HepG2 (cell line): Measurements from ENCODE around the gene GSS. TPM values are rescaled to one million over a fixed set of nuclear protein-coding genes. Genes with fewer than 3 reads are reported as not detected.

Source experiments
- ATAC-seq: fragments of 200-7000 bp; cut with Tn5 transposase; 3 replicates; pipeline ENCODE4 v1.9.1; 2020; ENCODE audit warnings: mild to moderate bottlenecking, moderate library complexity
- BruUV-seq: library from RNA; stranded (reverse); fragments of 400-500 nt; replicated peaks from 2 replicates; lab custom pipeline; 2021; lab: Mats Ljungman, UMichigan
- CTCF ChIA-PET: fragments of 300-600 bp; formaldehyde crosslinking; extraction: SDS; loops from one replicate; lab custom pipeline; 2021; ENCODE audit warnings: low total read pairs, inconsistent platforms, low intra/inter-chr PET ratio; lab: Yijun Ruan, JAX
- POLR2A ChIA-PET: fragments of 350-600 bp; sonication (Branson Sonifier 250); formaldehyde crosslinking; loops from one replicate; lab custom pipeline; 2020; ENCODE audit warnings: antibody characterized with exemption, inconsistent platforms; lab: Yijun Ruan, JAX
- DNase-seq: peaks from one replicate; pipeline ENCODE4 v3.0.0-alpha.2; 2015; ENCODE audit warnings: low spot score
- FAIRE-seq: peaks from 3 replicates; lab custom pipeline; 2011; peaks lifted over from hg19 to GRCh38; lab: Jason Lieb, UNC
- H2AFZ ChIP-seq: one replicate; pipeline ENCODE4 v1.6.1; 2011; ENCODE audit warnings: low read length, inconsistent platforms
- H3K27ac ChIP-seq: fragments of 300-600 bp; 3 replicates; pipeline ENCODE4 v1.8.0; 2011; ENCODE audit warnings: mixed run types, mild to moderate bottlenecking, mixed read lengths, low read length, inconsistent platforms; ENCODE audit not compliant: insufficient read depth; ENCODE audit errors: extremely low read length
- H3K27me3 ChIP-seq, 2 experiments: fragments of 200-600 bp in 1 of 2; 2 replicates in 1 of 2; 3 replicates in 1 of 2; pipeline versions ENCODE4 v1.6.0 to v1.8.0; 2011; ENCODE audit warnings: low read length in 2 of 2, mild to moderate bottlenecking in 2 of 2, moderate library complexity in 2 of 2, inconsistent platforms in 1 of 2; ENCODE audit not compliant: insufficient read depth in 2 of 2, control insufficient read depth in 1 of 2
- H3K36me3 ChIP-seq, 2 experiments: fragments of 200-600 bp in 1 of 2; replicated peaks in 1 of 2; 2 replicates in 1 of 2; 3 replicates in 1 of 2; pipeline versions ENCODE4 v1.5.1 to v1.8.0; 2011; ENCODE audit warnings: low read length in 2 of 2, inconsistent platforms in 1 of 2; ENCODE audit not compliant: insufficient read depth in 2 of 2, control insufficient read depth in 1 of 2
- H3K4me1 ChIP-seq: 2 replicates; pipeline ENCODE4 v1.5.1; 2012; ENCODE audit warnings: low read length, inconsistent platforms; ENCODE audit not compliant: insufficient read depth
- H3K4me2 ChIP-seq: 2 replicates; pipeline ENCODE4 v1.6.0; 2011; ENCODE audit warnings: low read depth, low read length, inconsistent platforms
- H3K4me3 ChIP-seq, 3 experiments: fragments of 200-600 bp in 1 of 3; sonication (generic), shearing (Covaris generic) in 1 of 3; replicated peaks in 1 of 3; 2 replicates each; pipeline ENCODE4 v1.5.1; 2011 to 2016; ENCODE audit warnings: low read length in 3 of 3, inconsistent platforms in 2 of 3, low read depth in 2 of 3, mild to moderate bottlenecking in 2 of 3, control low read depth in 1 of 3, mixed read lengths in 1 of 3; ENCODE audit not compliant: insufficient read depth in 1 of 3
- H3K79me2 ChIP-seq: one replicate; pipeline ENCODE4 v1.6.1; 2011; ENCODE audit warnings: low read length, inconsistent platforms; ENCODE audit not compliant: insufficient read depth
- H3K9ac ChIP-seq: 2 replicates; pipeline ENCODE4 v1.6.0; 2011; ENCODE audit warnings: mild to moderate bottlenecking, low read depth, low read length, inconsistent platforms; ENCODE audit not compliant: insufficient read depth
- H3K9me3 ChIP-seq: 2 replicates; pipeline ENCODE4 v1.5.1; 2012; ENCODE audit warnings: mild to moderate bottlenecking, low read length
- H4K20me1 ChIP-seq: 2 replicates; pipeline ENCODE4 v1.6.0; 2011; ENCODE audit warnings: inconsistent platforms, mild to moderate bottlenecking, low read length, moderate library complexity; ENCODE audit not compliant: insufficient read depth
- HNRNPK ChIP-seq: fragments of 200-400 bp; formaldehyde crosslinking; IDR thresholded peaks from 2 replicates; pipeline ENCODE4 v1.6.1; 2018; ENCODE audit warnings: low read length, low read depth, moderate library complexity, mild to moderate bottlenecking; ENCODE audit not compliant: poor library complexity, severe bottlenecking
- MED1 ChIP-seq: sonication (generic); formaldehyde crosslinking; IDR thresholded peaks from 2 replicates; pipeline ENCODE4 v1.4.0; 2020; ENCODE audit warnings: missing genetic modification reagents
- RAD51 ChIP-seq: fragments of 450-650 bp; IDR thresholded peaks from 2 replicates; pipeline ENCODE4 v1.6.1; 2016; ENCODE audit warnings: borderline replicate concordance
- ZBTB10 ChIP-seq: sonication (generic); formaldehyde crosslinking; IDR thresholded peaks from 2 replicates; pipeline ENCODE4 v1.4.0; 2020; ENCODE audit warnings: missing genetic modification reagents, borderline replicate concordance
- ZBTB43 ChIP-seq: sonication (generic); formaldehyde crosslinking; conservative IDR thresholded peaks from 2 replicates; pipeline ENCODE4 v1.4.0; 2020; ENCODE audit warnings: missing genetic modification reagents
- WGBS: methylation state at CpG from one replicate; pipeline ENCODE4 v1.1.6; 2017; ENCODE audit warnings: low lambda C conversion rate; 5-methylcytosine and 5-hydroxymethylcytosine counted together
- in situ Hi-C: cut with HindIII; loops from 2 replicates; pipeline ENCODE4 v1.10.0; 2017; ENCODE audit warnings: low pct_unique_long_range_greater_than_20kb; ENCODE audit not compliant: extremely low pct_ligation_motif_present
- intact Hi-C: fragments of 100-400 bp; cut with micrococcal nuclease; formaldehyde crosslinking; loops from one replicate; pipeline ENCODE4 v1.10.0; 2022; ENCODE audit not compliant: unreplicated experiment
- polyA plus RNA-seq, 8 experiments: library from polyadenylated mRNA; depleted of rRNA in 3 of 8; stranded (reverse) in 7 of 8; unstranded in 1 of 8; fragments of >200 nt; fragmentation: Illumina TruSeq in 4 of 8; extraction: Trizol in 4 of 8; gene quantifications; 2 replicates each; pipeline versions ENCODE4 v1.2.1 to v1.2.3, GENCODE V29; 2011 to 2016; ENCODE audit warnings: low read depth in 4 of 8, missing spikeins in 1 of 8, mixed read lengths in 1 of 8; ENCODE audit not compliant: insufficient read depth in 1 of 8
- total RNA-seq, 5 experiments: library from RNA; depleted of rRNA; stranded (reverse); fragments of >200 nt; fragmentation: Illumina TruSeq; extraction: Trizol; gene quantifications; 2 replicates each; pipeline ENCODE4 v1.2.3, GENCODE V29; 2016; ENCODE audit warnings: low read depth in 1 of 5

Gene GSS
- total and polyA plus RNA-seq, 2 of the 13 experiments (the other 11 are each of a cell fraction or from before 2014, with no cell fraction given) = 80.1 to 102 TPM

- CTCF ChIA-PET = no interaction called here
- in situ Hi-C loops (no loop called here), intact Hi-C loops (no loop called here)
- H3K9ac ChIP-seq = no peak overlapping the region
- FAIRE-seq = no peak
- no peak for DNase-seq
- H4K20me1 ChIP-seq = no peaks in the 10 kb centered on the region
- no peaks in the 10 kb centered on the region for H3K9me3 ChIP-seq
- no peak overlapping the region for H3K4me3 ChIP-seq
- H3K27me3 ChIP-seq = no peaks in the 10 kb centered on the region
- no TSS peak for BruUV-seq
- H3K4me1 ChIP-seq = 0 out of 2 replicates have a peak, but pooled peaks cover 4% of the 10 kb centered on the region
- no peak overlapping the region for H3K4me2 ChIP-seq
- ATAC-seq = no peak
- peaks cover 1 to 10% of the 10 kb centered on the region in 2 experiments; a peak in 2 of 5 replicates for H3K36me3 ChIP-seq
- H2AFZ ChIP-seq = no peak overlapping the region
- TF ChIP-seq RAD51 (no peak), ZBTB43 (CRISPR knock-in tag) (no peak), MED1 (no peak), HNRNPK (no peak), ZBTB10 (CRISPR knock-in tag) (0 out of 2 replicates have a peak, but pooled peaks have one; percentile 30)
- peaks cover 15% of the 10 kb centered on the region for H3K79me2 ChIP-seq
- WGBS = 96% methylated on average over 2 of the region's 2 CpGs
- no peak overlapping the region for H3K27ac ChIP-seq
- POLR2A ChIA-PET = no interaction called here
Measured at GRCh38 chr20:34892671-34893070, 62.9 kb downstream of the GSS start.
